ENCODE results near the gene KCNJ18. TPM values are rescaled to one million over a fixed set of nuclear protein-coding genes. Genes with fewer than 3 reads are reported as not detected.
"Not testable (repeated sequence)": the region's sequence is repeated elsewhere in the genome, so short reads cannot be mapped to it uniquely, and the experiment has no call there.

KCNJ18 gene
- total and polyA plus RNA-seq, 7 experiments from 2014 or later, result not detected

- H3K4me3 Mint-ChIP-seq; H3K9me3 ChIP-seq (ENCODE audit: control insufficient read depth in 2 of 3, low read length in 3 of 3); H3K36me3 Mint-ChIP-seq; H3K27me3 Mint-ChIP-seq; H3K27ac ChIP-seq (ENCODE audit: low read depth, low read length); intact Hi-C loops (cut with micrococcal nuclease); DNase-seq; H3K4me1 ChIP-seq (ENCODE audit: control insufficient read depth in 2 of 2, insufficient read depth in 2 of 2, low read length in 2 of 2); H3K4me3 ChIP-seq (ENCODE audit: low read length); H3K36me3 ChIP-seq (ENCODE audit: control insufficient read depth in 2 of 3, insufficient read depth in 3 of 3, low read length in 3 of 3); H3K27ac Mint-ChIP-seq; POLR2A ChIA-PET; H3K4me1 Mint-ChIP-seq; H3K27me3 ChIP-seq (ENCODE audit: control insufficient read depth in 2 of 2, insufficient read depth in 2 of 2, low read length in 2 of 2); CTCF ChIA-PET; ATAC-seq: not testable (repeated sequence)
- H3K9me3 Mint-ChIP-seq, result peaks cover 0 to 13% (median 0%) of the 10 kb centered on the region in 11 donors
These were observed 6.8 kb downstream of the KCNJ18 start for GRCh38 chr17:21699124-21699523.

GRCh38 chr17:21699573-21700236 is 7.4 kb downstream of the KCNJ18 start:
- ATAC-seq; H3K9me3 Mint-ChIP-seq; H3K4me1 Mint-ChIP-seq; POLR2A ChIA-PET; intact Hi-C loops (cut with micrococcal nuclease); H3K36me3 ChIP-seq (ENCODE audit: control insufficient read depth in 2 of 3, insufficient read depth in 3 of 3, low read length in 3 of 3); H3K4me1 ChIP-seq (ENCODE audit: control insufficient read depth in 2 of 2, insufficient read depth in 2 of 2, low read length in 2 of 2); H3K27ac Mint-ChIP-seq; H3K36me3 Mint-ChIP-seq; CTCF ChIA-PET; H3K4me3 Mint-ChIP-seq; H3K27me3 Mint-ChIP-seq; H3K9me3 ChIP-seq (ENCODE audit: control insufficient read depth in 2 of 3, low read length in 3 of 3); H3K27me3 ChIP-seq (ENCODE audit: control insufficient read depth in 2 of 2, insufficient read depth in 2 of 2, low read length in 2 of 2); H3K27ac ChIP-seq (ENCODE audit: low read depth, low read length); DNase-seq; H3K4me3 ChIP-seq (ENCODE audit: low read length): not testable (repeated sequence)

- H3K4me3 ChIP-seq (ENCODE audit: low read length); H3K27ac ChIP-seq (ENCODE audit: low read depth, low read length); intact Hi-C loops (cut with micrococcal nuclease); H3K4me1 ChIP-seq (ENCODE audit: control insufficient read depth in 2 of 2, insufficient read depth in 2 of 2, low read length in 2 of 2); H3K9me3 Mint-ChIP-seq; H3K9me3 ChIP-seq (ENCODE audit: control insufficient read depth in 2 of 3, low read length in 3 of 3); H3K27ac Mint-ChIP-seq; ATAC-seq; H3K4me1 Mint-ChIP-seq; POLR2A ChIA-PET; H3K27me3 ChIP-seq (ENCODE audit: control insufficient read depth in 2 of 2, insufficient read depth in 2 of 2, low read length in 2 of 2); H3K4me3 Mint-ChIP-seq; H3K36me3 Mint-ChIP-seq; CTCF ChIA-PET; DNase-seq; H3K36me3 ChIP-seq (ENCODE audit: control insufficient read depth in 2 of 3, insufficient read depth in 3 of 3, low read length in 3 of 3): not testable (repeated sequence)
- H3K27me3 Mint-ChIP-seq, result peaks cover 0 to 13% (median 0%) of the 10 kb centered on the region in 5 donors
These were observed 8.8 kb downstream of the KCNJ18 start for GRCh38 chr17:21701090-21701489.

DNA sequence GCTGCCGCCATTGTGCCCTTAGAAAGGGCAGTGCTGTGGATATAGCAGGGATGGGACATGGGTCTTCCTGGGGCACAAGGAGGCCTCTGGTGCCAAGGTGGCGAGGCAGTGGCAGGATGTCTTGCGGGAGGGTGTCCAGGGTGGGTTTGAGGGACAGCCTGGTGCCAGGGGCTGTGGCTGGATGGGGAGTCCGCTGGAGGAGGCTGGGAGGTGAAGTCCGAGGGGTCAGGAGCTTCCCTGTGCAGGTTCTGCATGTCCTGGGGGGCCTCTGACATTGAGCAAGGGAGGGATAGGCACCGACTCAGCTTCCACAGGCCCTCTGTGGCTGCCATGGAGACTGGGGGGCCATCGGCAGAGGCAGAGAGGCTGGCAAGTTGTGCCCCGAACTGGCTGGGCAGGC is 9.7 kb downstream of the KCNJ18 start:
- peaks cover 0 to 13% (median 0%) of the 10 kb centered on the region in 5 donors for H3K27me3 Mint-ChIP-seq
- H3K9me3 ChIP-seq (ENCODE audit: control insufficient read depth in 2 of 3, low read length in 3 of 3); H3K9me3 Mint-ChIP-seq; H3K36me3 Mint-ChIP-seq; H3K4me1 ChIP-seq (ENCODE audit: control insufficient read depth in 2 of 2, insufficient read depth in 2 of 2, low read length in 2 of 2); ATAC-seq; H3K27ac ChIP-seq (ENCODE audit: low read depth, low read length); H3K27me3 ChIP-seq (ENCODE audit: control insufficient read depth in 2 of 2, insufficient read depth in 2 of 2, low read length in 2 of 2); POLR2A ChIA-PET; DNase-seq; H3K4me1 Mint-ChIP-seq; intact Hi-C loops (cut with micrococcal nuclease); H3K27ac Mint-ChIP-seq; H3K4me3 Mint-ChIP-seq; CTCF ChIA-PET; H3K4me3 ChIP-seq (ENCODE audit: low read length); H3K36me3 ChIP-seq (ENCODE audit: control insufficient read depth in 2 of 3, insufficient read depth in 3 of 3, low read length in 3 of 3): not testable (repeated sequence)

DNA sequence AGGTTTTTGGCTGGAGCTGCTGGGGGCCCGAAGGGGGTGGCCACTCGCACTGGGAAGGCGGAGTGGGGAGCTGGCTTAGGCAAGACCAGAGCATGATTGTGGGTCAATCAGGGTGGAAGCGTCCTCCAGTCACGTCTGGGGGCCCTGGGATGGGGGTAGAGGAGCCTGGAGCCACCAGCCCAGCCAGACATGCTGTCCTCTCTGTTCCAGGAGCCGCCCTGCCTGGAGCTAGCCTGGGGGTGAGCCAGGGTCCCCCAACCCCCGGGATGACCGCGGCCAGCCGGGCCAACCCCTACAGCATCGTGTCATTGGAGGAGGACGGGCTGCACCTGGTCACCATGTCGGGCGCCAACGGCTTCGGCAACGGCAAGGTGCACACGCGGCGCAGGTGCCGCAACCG is 10.2 kb downstream of the KCNJ18 start:
- H3K36me3 ChIP-seq (ENCODE audit: control insufficient read depth in 2 of 3, insufficient read depth in 3 of 3, low read length in 3 of 3); H3K27ac Mint-ChIP-seq; H3K9me3 Mint-ChIP-seq; CTCF ChIA-PET; H3K9me3 ChIP-seq (ENCODE audit: control insufficient read depth in 2 of 3, low read length in 3 of 3); H3K4me1 ChIP-seq (ENCODE audit: control insufficient read depth in 2 of 2, insufficient read depth in 2 of 2, low read length in 2 of 2); DNase-seq; H3K4me3 Mint-ChIP-seq; H3K36me3 Mint-ChIP-seq; ATAC-seq; H3K27me3 ChIP-seq (ENCODE audit: control insufficient read depth in 2 of 2, insufficient read depth in 2 of 2, low read length in 2 of 2); H3K4me1 Mint-ChIP-seq; H3K27ac ChIP-seq (ENCODE audit: low read depth, low read length); intact Hi-C loops (cut with micrococcal nuclease); H3K4me3 ChIP-seq (ENCODE audit: low read length); POLR2A ChIA-PET: not testable (repeated sequence)
- H3K27me3 Mint-ChIP-seq, result peaks cover 0 to 12% (median 0%) of the 10 kb centered on the region in 5 donors

DNA sequence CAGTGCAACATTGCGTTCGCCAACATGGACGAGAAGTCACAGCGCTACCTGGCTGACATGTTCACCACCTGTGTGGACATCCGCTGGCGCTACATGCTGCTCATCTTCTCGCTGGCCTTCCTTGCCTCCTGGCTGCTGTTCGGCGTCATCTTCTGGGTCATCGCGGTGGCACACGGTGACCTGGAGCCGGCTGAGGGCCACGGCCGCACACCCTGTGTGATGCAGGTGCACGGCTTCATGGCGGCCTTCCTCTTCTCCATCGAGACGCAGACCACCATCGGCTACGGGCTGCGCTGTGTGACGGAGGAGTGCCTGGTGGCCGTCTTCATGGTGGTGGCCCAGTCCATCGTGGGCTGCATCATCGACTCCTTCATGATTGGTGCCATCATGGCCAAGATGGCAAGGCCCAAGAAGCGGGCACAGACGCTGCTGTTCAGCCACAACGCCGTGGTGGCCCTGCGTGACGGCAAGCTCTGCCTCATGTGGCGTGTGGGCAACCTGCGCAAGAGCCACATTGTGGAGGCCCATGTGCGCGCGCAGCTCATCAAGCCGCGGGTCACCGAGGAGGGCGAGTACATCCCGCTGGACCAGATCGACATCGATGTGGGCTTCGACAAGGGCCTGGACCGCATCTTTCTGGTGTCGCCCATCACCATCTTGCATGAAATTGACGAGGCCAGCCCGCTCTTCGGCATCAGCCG is 10.8 kb downstream of the KCNJ18 start:
- H3K4me1 Mint-ChIP-seq; CTCF ChIA-PET; ATAC-seq; H3K27ac ChIP-seq (ENCODE audit: low read depth, low read length); H3K9me3 Mint-ChIP-seq; H3K4me3 Mint-ChIP-seq; H3K27me3 ChIP-seq (ENCODE audit: control insufficient read depth in 2 of 2, insufficient read depth in 2 of 2, low read length in 2 of 2); H3K36me3 ChIP-seq (ENCODE audit: control insufficient read depth in 2 of 3, insufficient read depth in 3 of 3, low read length in 3 of 3); H3K27me3 Mint-ChIP-seq; H3K27ac Mint-ChIP-seq; H3K4me1 ChIP-seq (ENCODE audit: control insufficient read depth in 2 of 2, insufficient read depth in 2 of 2, low read length in 2 of 2); H3K36me3 Mint-ChIP-seq; H3K4me3 ChIP-seq (ENCODE audit: low read length); H3K9me3 ChIP-seq (ENCODE audit: control insufficient read depth in 2 of 3, low read length in 3 of 3); DNase-seq; POLR2A ChIA-PET; intact Hi-C loops (cut with micrococcal nuclease): not testable (repeated sequence)

Data from naive thymus-derived CD4-positive, alpha-beta T cell (primary cell).